HepG2 (cell line): ENCODE data around the gene C21orf91.

Source experiments
- ARID4A ChIP-seq: sonication (generic); formaldehyde crosslinking; IDR thresholded peaks from 2 replicates; pipeline ENCODE4 v1.5.0; 2020; ENCODE audit warnings: mild to moderate bottlenecking, missing genetic modification reagents, borderline replicate concordance
- ARNTL ChIP-seq: sonication (generic); formaldehyde crosslinking; IDR thresholded peaks from 2 replicates; pipeline ENCODE4 v1.4.0; 2020; ENCODE audit warnings: mild to moderate bottlenecking, missing genetic modification reagents
- ATF2 ChIP-seq: sonication (generic); formaldehyde crosslinking; IDR thresholded peaks from 2 replicates; pipeline ENCODE4 v1.4.0; 2020; ENCODE audit warnings: missing genetic modification reagents
- BATF2 ChIP-seq: sonication (generic); formaldehyde crosslinking; IDR thresholded peaks from 2 replicates; pipeline ENCODE4 v1.8.0; 2022; ENCODE audit warnings: mild to moderate bottlenecking, missing genetic modification reagents, moderate library complexity
- CTCF ChIP-seq: sonication (generic); formaldehyde crosslinking; IDR thresholded peaks from 2 replicates; pipeline ENCODE4 v1.5.0; 2020; ENCODE audit warnings: mild to moderate bottlenecking, missing genetic modification reagents, moderate library complexity
- EZH2 ChIP-seq: conservative IDR thresholded peaks from 2 replicates; pipeline ENCODE4 v1.6.1; 2012; ENCODE audit warnings: mild to moderate bottlenecking, low read depth, low read length, moderate library complexity
- KAT7 ChIP-seq: IDR thresholded peaks from 2 replicates; pipeline ENCODE4 v1.6.1; 2018; ENCODE audit warnings: borderline replicate concordance, missing compliant biosample characterization
- MYC ChIP-seq: sonication (generic); formaldehyde crosslinking; IDR thresholded peaks from 2 replicates; pipeline ENCODE4 v1.9.0; 2021; ENCODE audit warnings: missing genetic modification reagents, borderline replicate concordance
- POLR2A ChIP-seq, 2 experiments: IDR thresholded peaks; 2 replicates each; pipeline ENCODE4 v1.6.1; 2011; ENCODE audit warnings: low read depth in 2 of 2, low read length in 2 of 2, mild to moderate bottlenecking in 1 of 2, moderate library complexity in 1 of 2; ENCODE audit not compliant: insufficient read depth in 1 of 2
- POLR2AphosphoS5 ChIP-seq: IDR thresholded peaks from 2 replicates; pipeline ENCODE4 v1.6.1; 2012; ENCODE audit warnings: low read depth, low read length
- USF2 ChIP-seq, 2 experiments: sonication (generic) in 1 of 2; formaldehyde crosslinking in 1 of 2; IDR thresholded peaks; 2 replicates each; pipeline versions ENCODE4 v1.5.1 to v1.6.1; 2011 to 2020; ENCODE audit warnings: borderline replicate concordance in 1 of 2, low read depth in 1 of 2, low read length in 1 of 2, mild to moderate bottlenecking in 1 of 2, missing genetic modification reagents in 1 of 2, moderate library complexity in 1 of 2

- no peak for TF ChIP-seq KAT7 (CRISPR knock-in tag)
- no peak for TF ChIP-seq ATF2 (CRISPR knock-in tag)
- no peak for TF ChIP-seq EZH2
- TF ChIP-seq ARID4A (CRISPR knock-in tag): no peak
- no peak for TF ChIP-seq POLR2A (IDR thresholded peaks at IDR 0.05; ENCODE audit: insufficient read depth in 1 of 2, low read depth in 2 of 2, low read length in 2 of 2)
- no peak for TF ChIP-seq POLR2AphosphoS5
- no peak for TF ChIP-seq BATF2 (CRISPR knock-in tag)
- TF ChIP-seq CTCF (CRISPR knock-in tag): no peak
- no peak for TF ChIP-seq ARNTL
- no peak for TF ChIP-seq USF2 (IDR thresholded peaks at IDR 0.05; ENCODE audit: low read depth, low read length)
- TF ChIP-seq USF2 (CRISPR knock-in tag; IDR thresholded peaks at IDR 0.05; ENCODE audit: borderline replicate concordance): no peak
- no peak for TF ChIP-seq MYC (CRISPR knock-in tag)
These were observed 35.6 kb upstream of the C21orf91 start for GRCh38 chr21:17854745-17855144.
